ENCODE measurements around the gene ABHD2.
A peak's percentile ranks its signal among the peaks of the same experiment; 100 is the strongest.

ABHD2 gene

DNA sequence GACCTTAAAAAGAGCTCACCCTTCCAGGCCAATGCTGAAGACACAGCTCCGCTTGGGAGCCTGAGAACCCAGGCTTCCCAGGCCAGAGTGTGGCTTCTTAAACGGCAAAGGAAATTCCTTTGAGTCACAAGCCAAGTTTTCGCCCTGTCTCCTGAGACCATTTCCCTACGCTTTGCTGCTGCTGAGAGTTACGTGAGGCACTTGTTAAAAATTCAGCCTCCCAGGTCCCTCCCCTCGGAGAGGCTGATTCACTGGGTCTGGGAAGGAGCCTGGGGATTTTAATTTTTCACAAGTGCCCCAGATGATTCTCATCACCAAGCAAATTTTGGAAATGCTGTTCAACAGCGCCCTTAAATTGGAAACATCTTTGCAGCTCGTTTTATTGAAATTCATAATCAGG is 107.6 kb downstream of the ABHD2 start:
- peak; percentile 62 for DNase-seq

DNA sequence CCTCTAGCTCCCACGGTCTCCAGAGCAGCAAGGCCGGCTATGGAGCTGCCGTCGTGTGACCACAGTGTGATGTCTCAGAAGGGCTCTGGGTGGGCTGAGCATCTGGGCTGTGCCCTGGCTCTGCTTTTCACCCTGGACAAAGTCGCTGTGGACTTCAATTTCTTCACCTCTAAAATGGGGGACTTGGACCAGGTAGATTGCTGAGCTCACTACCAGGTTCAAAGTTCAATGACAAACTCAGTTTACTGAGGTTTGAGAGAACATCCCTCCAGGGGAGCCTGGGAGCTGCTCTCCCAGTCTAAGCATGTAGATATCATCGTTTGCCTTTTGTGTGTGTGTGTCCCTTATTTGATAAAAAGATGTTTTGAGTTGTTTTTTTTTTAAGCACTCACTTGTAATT is 108.0 kb downstream of the ABHD2 start:
- no peak for DNase-seq

DNA sequence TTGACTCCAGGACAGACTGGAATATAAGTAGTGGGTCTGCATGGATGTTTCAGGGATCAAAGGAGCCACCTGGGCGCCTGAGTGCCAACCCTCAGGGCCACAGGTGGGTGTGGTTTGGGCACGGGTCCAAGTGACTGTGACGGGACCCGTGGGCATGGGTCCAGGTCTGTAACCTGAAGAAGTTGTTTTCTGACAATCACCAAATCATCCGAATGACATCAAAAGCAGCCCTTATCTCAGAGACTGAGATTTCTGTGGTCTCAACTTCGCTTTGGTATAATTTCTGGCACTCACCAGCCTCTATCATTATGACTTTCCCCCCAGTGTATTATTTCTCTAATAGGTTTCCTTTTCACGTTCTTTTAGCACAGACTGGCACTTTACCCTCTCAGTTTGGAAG is 108.7 kb downstream of the ABHD2 start:
- DNase-seq, result no peak

- DNase-seq, result no peak
Measured at GRCh38 chr15:89197503-89197971, 109.3 kb downstream of the ABHD2 start.

DNA sequence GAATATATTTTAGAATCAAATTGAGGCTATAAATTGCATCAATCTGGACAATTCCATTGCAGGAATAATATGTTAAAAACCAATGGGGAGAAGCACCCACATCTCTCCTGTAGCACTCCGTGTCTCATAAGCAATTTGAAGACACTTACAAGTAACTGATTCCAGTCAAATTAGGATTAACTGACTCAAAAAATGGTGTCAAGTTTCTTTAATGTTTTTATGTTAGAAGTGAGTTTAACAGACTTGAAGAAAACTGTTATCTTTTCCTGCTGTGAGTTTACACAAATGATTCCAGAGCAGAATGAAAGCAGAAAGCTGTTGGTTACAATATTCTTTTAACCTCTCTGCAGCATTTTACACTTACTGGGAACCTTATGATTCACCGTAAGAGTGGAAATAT is 109.9 kb downstream of the ABHD2 start:
- DNase-seq, result no peak

GRCh38 chr15:89198934-89199333 is 110.7 kb downstream of the ABHD2 start:
- DNase-seq, result no peak

GRCh38 chr15:89199746-89200145 is 111.5 kb downstream of the ABHD2 start:
- no peak for DNase-seq

DNA sequence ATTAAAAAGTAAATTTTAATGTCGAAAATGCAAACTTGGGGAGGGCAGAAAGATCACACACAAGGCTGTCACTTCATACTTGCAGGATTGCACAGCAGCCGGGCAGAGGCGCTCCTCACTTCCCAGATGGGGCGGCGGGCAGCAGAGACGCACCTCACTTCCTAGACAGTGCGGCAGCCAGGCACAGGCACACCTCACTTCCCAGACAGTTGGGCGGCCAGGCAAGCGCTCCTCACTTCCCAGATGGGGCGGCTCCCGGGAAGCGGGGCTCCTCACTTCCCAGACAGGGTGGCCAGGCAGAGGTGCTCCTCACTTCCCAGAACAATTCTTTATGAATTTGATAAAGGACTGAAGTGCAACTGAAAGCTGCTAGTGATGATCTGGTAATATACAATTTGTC is 111.9 kb downstream of the ABHD2 start:
- no peak for DNase-seq

GRCh38 chr15:89201465-89202005 is 113.3 kb downstream of the ABHD2 start:
- DNase-seq, result no peak

DNA sequence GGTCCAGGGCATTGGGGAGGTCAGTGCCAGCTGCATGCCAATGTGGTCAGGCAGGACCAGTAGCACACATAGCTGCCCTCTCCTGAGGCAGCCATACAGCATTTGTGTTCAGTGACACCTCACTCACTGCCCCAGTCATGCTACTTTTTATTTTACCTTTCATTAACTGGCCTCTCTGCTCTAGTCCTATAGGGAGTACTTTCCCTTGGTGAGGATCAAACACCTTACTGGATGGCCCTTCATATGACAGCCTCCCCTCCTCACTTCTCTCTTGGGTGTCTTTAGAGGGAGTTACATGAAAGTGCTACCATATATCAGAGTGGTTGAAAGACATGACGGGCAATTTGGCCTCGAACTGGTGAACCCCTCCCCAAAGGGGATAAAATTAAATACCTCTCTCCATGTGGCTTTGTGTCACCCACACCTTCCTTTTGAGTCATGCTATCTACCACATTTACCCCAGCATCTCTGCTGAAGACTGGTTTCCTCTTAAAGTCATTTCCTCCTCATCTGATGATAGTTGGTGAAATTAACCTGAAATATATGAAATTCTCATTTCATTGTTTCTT is 115.5 kb downstream of the ABHD2 start:
- DNase-seq, result no peak

DNA sequence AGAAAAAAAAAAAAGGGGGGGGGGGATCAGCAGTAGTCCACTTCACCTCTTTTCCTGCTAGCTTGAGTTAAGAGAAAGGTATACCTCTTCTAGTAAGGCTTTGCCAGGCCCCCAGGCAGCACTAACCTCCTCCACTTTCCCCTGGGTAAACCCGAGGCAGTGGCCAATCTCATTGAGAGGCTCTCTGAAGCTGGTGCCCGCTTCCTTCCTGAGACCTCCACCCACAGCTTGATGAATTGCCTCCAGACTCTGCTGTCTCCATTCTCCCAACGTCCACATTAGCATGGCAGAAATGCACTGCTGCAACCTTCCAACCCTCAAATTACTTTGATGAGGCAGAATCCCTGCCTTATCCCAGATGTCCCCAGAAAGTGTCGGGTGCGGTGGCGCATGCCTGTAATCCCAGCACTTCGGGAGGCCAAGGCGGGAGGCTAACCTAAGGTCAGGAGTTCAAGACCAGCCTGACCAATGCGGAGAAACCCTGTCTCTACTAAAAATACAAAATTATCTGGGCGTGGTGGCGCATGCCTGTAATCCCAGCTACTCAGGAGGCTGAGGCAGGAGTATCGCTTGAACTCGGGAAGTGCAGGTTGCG is 117.8 kb downstream of the ABHD2 start:
- DNase-seq, result no peak

- peak; percentile 54 for DNase-seq
Measured at GRCh38 chr15:89206908-89207331, 118.7 kb downstream of the ABHD2 start.

GRCh38 chr15:89208256-89208655 is 120.0 kb downstream of the ABHD2 start:
- DNase-seq, result no peak

- DNase-seq, result no peak
Measured at GRCh38 chr15:89209057-89209456, 120.8 kb downstream of the ABHD2 start.

GRCh38 chr15:89211678-89212170 is 123.5 kb downstream of the ABHD2 start:
- DNase-seq, result no peak

- no peak for DNase-seq
Measured at GRCh38 chr15:89215627-89216026, 127.4 kb downstream of the ABHD2 start.

- no peak for DNase-seq
Measured at GRCh38 chr15:89217031-89217430, 128.8 kb downstream of the ABHD2 start.

DNA sequence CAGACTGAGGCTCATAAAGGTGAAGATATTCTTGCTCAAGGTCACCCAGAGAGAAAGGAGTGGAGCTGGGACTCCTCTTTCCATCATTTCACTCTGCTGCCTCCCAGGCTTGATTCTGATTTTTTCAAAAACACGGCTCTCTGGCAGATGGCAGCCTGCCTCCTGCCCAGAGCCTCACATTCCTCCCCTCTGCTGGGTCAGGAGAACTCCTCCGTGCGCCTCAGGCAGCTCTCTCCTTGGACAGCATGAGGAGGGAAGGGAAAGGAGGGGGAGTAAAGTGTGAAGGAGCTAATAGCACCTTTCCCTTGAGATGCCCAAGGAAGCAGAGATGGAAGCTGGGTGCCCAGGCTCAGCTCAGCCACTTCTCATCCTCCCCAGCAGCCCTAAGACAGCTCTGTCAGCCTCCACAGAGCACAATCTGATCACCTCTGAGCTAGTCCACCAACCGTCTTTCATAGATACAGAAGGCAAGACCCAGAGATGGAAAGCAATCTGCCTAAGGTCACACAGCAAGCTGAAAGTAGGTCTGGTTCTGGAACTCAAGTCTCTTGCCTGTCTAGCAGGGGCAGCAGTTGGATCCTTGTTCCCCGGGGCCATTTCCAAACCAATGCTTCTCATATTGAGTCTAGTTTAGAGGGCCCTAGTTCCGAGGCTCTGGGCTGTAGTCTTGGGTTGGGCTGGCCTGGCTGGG is 129.6 kb downstream of the ABHD2 start:
- DNase-seq, result no peak

DNA sequence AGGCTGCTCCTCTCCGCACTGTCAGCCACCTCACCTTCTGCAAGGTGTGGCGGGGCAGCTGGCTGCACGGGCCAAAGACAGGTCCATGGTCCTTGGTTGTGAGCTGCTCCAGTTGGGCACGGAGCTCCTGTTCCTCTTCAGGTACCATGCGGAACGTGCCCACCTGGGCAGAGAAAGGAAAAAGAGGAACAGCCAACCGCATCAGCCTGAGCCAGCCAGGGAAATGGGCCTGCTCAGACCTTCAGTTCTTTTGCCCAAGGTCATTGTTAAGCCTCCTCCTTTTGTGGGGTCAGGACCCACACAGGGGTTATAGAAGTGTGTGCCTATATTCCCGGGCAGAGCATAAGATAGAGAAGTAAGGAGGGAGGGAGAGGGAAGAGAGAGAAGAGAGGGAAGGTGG is 130.3 kb downstream of the ABHD2 start:
- no peak for DNase-seq

- DNase-seq, result no peak
Measured at GRCh38 chr15:89221543-89221942, 133.3 kb downstream of the ABHD2 start, which contains the start of gene RLBP1. TSS of gene RLBP1 (minus strand) at chr15:89221579. CDS start at chr15:89218975, 2,604 bp downstream.

- no peak for DNase-seq
Measured at GRCh38 chr15:89225588-89225987, 137.3 kb downstream of the ABHD2 start.

DNA sequence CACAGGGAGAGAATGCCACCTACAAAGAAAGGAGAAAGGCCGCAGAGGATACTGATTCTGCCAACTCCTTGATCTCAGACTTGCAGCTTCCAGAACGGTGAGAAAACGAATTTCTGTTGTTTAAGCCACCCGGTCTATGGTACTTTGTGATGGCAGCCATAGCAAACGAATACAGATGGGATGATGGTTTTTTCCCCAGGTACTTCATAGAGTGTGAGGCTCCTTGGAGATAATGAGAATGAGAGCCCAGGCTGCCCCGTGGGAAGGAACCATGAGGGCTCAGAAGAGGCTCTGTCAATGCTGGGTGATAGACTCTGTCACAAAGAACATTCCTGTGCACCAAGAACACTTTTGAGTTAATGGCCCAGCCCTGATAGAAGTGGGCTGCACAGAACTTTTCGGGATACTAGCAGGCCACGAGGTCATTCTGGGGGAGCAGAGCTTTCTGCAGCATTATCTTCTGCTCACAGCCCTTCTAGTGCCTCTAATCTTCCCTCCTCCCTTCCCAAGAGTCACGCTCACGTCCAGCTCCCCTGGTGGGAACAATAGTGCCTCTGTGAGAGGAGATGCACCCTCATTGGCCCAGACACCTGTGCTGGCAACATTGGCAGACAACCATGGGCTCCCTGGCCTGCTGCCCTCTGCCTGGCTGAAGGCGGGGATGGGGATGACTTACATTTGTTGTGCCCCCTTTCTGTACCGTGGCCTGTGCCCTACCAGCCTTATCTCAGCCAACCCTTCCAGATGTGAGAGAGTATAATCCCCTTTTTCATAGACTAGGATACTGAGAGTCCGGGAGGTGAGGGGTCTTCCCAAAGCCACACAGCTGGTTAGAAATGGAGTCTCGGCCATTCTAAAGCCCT is 138.3 kb downstream of the ABHD2 start:
- DNase-seq, result no peak

DNA sequence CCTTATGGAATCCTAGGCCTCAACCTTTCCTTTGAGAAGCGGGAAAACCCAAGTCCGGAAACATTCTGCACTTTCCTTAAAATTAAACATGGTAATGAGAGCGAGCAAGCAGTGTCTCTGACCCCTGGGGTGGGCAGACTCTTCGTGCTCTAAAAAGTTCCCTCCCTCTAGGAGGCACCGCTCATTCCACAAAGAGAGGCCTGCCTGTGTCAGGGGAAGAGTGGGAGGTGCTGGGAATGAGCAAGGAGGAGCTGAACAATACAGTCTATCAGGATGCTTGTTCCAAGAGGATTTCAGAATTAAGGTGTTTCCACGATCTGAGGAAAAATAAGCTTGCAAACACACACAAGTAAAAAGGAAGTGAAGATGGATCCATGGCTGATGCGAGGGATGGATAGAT is 139.2 kb downstream of the ABHD2 start:
- no peak for DNase-seq
